ENCODE results near the gene MMP13. TPM values are rescaled to one million over a fixed set of nuclear protein-coding genes. Genes with fewer than 3 reads are reported as not detected.
"Not testable (repeated sequence)": the region's sequence is repeated elsewhere in the genome, so short reads cannot be mapped to it uniquely, and the experiment has no call there.

Gene MMP13
- polyA plus RNA-seq, 1 experiment: not detected

- POLR2A ChIA-PET: no interaction called here
- DNase-seq (ENCODE audit: low read depth, low spot score): no peak
- CTCF ChIA-PET: interaction anchor here (1.7 kb wide), 1 partner anchor 34 kb away, joined by 9 read pairs; no protein-coding TSS in a partner anchor
- Histone ChIP-seq H3K4me3 (ENCODE audit: low read depth, low read length) (no peak overlapping the region), H3K9me3 (ENCODE audit: control insufficient read depth, insufficient read depth, low read length) (no peaks in the 10 kb centered on the region), H3K27ac (ENCODE audit: low read depth, low read length) (no peak overlapping the region), H3K27me3 (ENCODE audit: control insufficient read depth, insufficient read depth, low read length) (no peaks in the 10 kb centered on the region)
- TF ChIP-seq CTCF (IDR thresholded peaks at IDR 0.05; ENCODE audit: low read depth, low read length): no peak
Measured at GRCh38 chr11:102974552-102975280, 19.2 kb upstream of the MMP13 start.

GRCh38 chr11:102973698-102974097 lies 18.2 kb upstream of the MMP13 start:
- H3K27ac ChIP-seq (ENCODE audit: low read depth, low read length); H3K4me3 ChIP-seq (ENCODE audit: low read depth, low read length); POLR2A ChIA-PET; DNase-seq (ENCODE audit: low read depth, low spot score); H3K9me3 ChIP-seq (ENCODE audit: control insufficient read depth, insufficient read depth, low read length); H3K27me3 ChIP-seq (ENCODE audit: control insufficient read depth, insufficient read depth, low read length): not testable (repeated sequence)
- CTCF ChIA-PET: interaction anchor here (1.3 to 1.7 kb wide), 2 partner anchors 33 to 62 kb away, joined by 6 to 9 read pairs; no protein-coding TSS in a partner anchor

- DNase-seq (ENCODE audit: low read depth, low spot score): no peak
- Histone ChIP-seq H3K27me3 (ENCODE audit: control insufficient read depth, insufficient read depth, low read length) (no peaks in the 10 kb centered on the region), H3K9me3 (ENCODE audit: control insufficient read depth, insufficient read depth, low read length) (no peaks in the 10 kb centered on the region), H3K27ac (ENCODE audit: low read depth, low read length) (no peak overlapping the region), H3K4me3 (ENCODE audit: low read depth, low read length) (no peak overlapping the region)
- TF ChIP-seq CTCF (IDR thresholded peaks at IDR 0.05; ENCODE audit: low read depth, low read length): no peak
- ChIA-PET CTCF (interaction anchor here (1.0 to 1.4 kb wide), 3 partner anchors 32 to 162 kb away, joined by 3 to 8 read pairs (median 6); no protein-coding TSS in a partner anchor), POLR2A (no interaction called here)
Measured at GRCh38 chr11:102972853-102973252, 17.3 kb upstream of the MMP13 start.

- TF ChIP-seq CTCF (IDR thresholded peaks at IDR 0.05; ENCODE audit: low read depth, low read length): no peak
- CTCF ChIA-PET: no interaction called here
Measured at GRCh38 chr11:102971766-102972165, 16.2 kb upstream of the MMP13 start.

GRCh38 chr11:102967497-102967896 lies 12.0 kb upstream of the MMP13 start:
- POLR2A ChIA-PET: no interaction called here
- H3K27ac ChIP-seq (ENCODE audit: low read depth, low read length): no peak overlapping the region
- CTCF ChIA-PET: interaction anchor here (0.6 to 1.3 kb wide), 3 partner anchors 27 to 102 kb away, joined by 4 to 8 read pairs (median 4); no protein-coding TSS in a partner anchor
- no peak overlapping the region for H3K4me3 ChIP-seq (ENCODE audit: low read depth, low read length)
- DNase-seq (ENCODE audit: low read depth, low spot score): no peak
- peaks cover 3% of the 10 kb centered on the region; the same call in 1 of the 2 replicates for H3K9me3 ChIP-seq (ENCODE audit: control insufficient read depth, insufficient read depth, low read length)
- no peak for TF ChIP-seq CTCF (IDR thresholded peaks at IDR 0.05; ENCODE audit: low read depth, low read length)
- no peaks in the 10 kb centered on the region for H3K27me3 ChIP-seq (ENCODE audit: control insufficient read depth, insufficient read depth, low read length)

More at GRCh38 chr11:102971766-102972165, 16.2 kb upstream of the MMP13 start:
- no peaks in the 10 kb centered on the region for H3K9me3 ChIP-seq (ENCODE audit: control insufficient read depth, insufficient read depth, low read length)
- no peak overlapping the region for H3K4me3 ChIP-seq (ENCODE audit: low read depth, low read length)
- H3K27me3 ChIP-seq (ENCODE audit: control insufficient read depth, insufficient read depth, low read length): no peaks in the 10 kb centered on the region
- H3K27ac ChIP-seq (ENCODE audit: low read depth, low read length): no peak overlapping the region
- DNase-seq (ENCODE audit: low read depth, low spot score): no peak
- POLR2A ChIA-PET: no interaction called here
